Endothelial cell (in vitro differentiated cells): ENCODE data around the gene GABRG3. TPM values are rescaled to one million over a fixed set of nuclear protein-coding genes. Genes with fewer than 3 reads are reported as not detected.

Experiments used
- DNase-seq: peaks from one replicate; pipeline ENCODE4 v3.0.0; 2021; ENCODE audit warnings: low spot score
- H3K27ac Mint-ChIP-seq: one replicate; pipeline ENCODE4 v1.8.0; 2021; ENCODE audit warnings: mixed read lengths, inconsistent platforms; ENCODE audit not compliant: unreplicated experiment
- H3K27me3 Mint-ChIP-seq: one replicate; pipeline ENCODE4 v1.8.0; 2021; ENCODE audit warnings: mild to moderate bottlenecking, moderate library complexity, mixed read lengths, inconsistent platforms; ENCODE audit not compliant: unreplicated experiment
- H3K36me3 Mint-ChIP-seq: one replicate; pipeline ENCODE4 v1.8.0; 2021; ENCODE audit warnings: mild to moderate bottlenecking, low read depth, mixed read lengths, inconsistent platforms; ENCODE audit not compliant: unreplicated experiment
- H3K4me1 Mint-ChIP-seq: one replicate; pipeline ENCODE4 v1.8.0; 2021; ENCODE audit warnings: mild to moderate bottlenecking, mixed read lengths, inconsistent platforms; ENCODE audit not compliant: unreplicated experiment
- H3K4me3 Mint-ChIP-seq: one replicate; pipeline ENCODE4 v1.8.0; 2021; ENCODE audit warnings: mild to moderate bottlenecking, mixed read lengths, inconsistent platforms; ENCODE audit not compliant: unreplicated experiment
- H3K9me3 Mint-ChIP-seq: one replicate; pipeline ENCODE4 v1.8.0; 2021; ENCODE audit warnings: mixed read lengths, inconsistent platforms; ENCODE audit not compliant: unreplicated experiment
- CTCF ChIP-seq: fragments of 200-600 bp; sonication (generic); IDR thresholded peaks from one replicate; pipeline ENCODE4 v1.5.0; 2021; ENCODE audit warnings: antibody characterized with exemption; ENCODE audit not compliant: unreplicated experiment
- total RNA-seq: library from RNA; stranded (reverse); fragmentation: NEBNext Ultra II Directional; extraction: Animal tissue kit (Norgen Biotek cat#: 25700); gene quantifications from one replicate; pipeline ENCODE4 v1.2.1, GENCODE V29; 2021; ENCODE audit not compliant: unreplicated experiment

Gene GABRG3
- total RNA-seq, 1 donor from 2014 or later: 0.21 TPM

GRCh38 chr15:27036210-27036609 is 65.2 kb downstream of the GABRG3 start:
- peaks cover 18% of the 10 kb centered on the region for H3K4me1 Mint-ChIP-seq
- H3K27me3 Mint-ChIP-seq: peaks cover 2% of the 10 kb centered on the region
- no peak overlapping the region for H3K27ac Mint-ChIP-seq
- no peaks in the 10 kb centered on the region for H3K9me3 Mint-ChIP-seq
- no peaks in the 10 kb centered on the region for H3K36me3 Mint-ChIP-seq
- DNase-seq: no peak
- TF ChIP-seq CTCF: no peak
- no peak overlapping the region for H3K4me3 Mint-ChIP-seq

- DNase-seq: no peak
- no peak overlapping the region for H3K4me3 Mint-ChIP-seq
- TF ChIP-seq CTCF: no peak
- H3K36me3 Mint-ChIP-seq: no peaks in the 10 kb centered on the region
- no peaks in the 10 kb centered on the region for H3K9me3 Mint-ChIP-seq
- H3K27me3 Mint-ChIP-seq: peaks cover 3% of the 10 kb centered on the region
- no peak overlapping the region for H3K27ac Mint-ChIP-seq
- peaks cover 18% of the 10 kb centered on the region for H3K4me1 Mint-ChIP-seq
Measured at GRCh38 chr15:27037501-27037900, 66.5 kb downstream of the GABRG3 start.

- Mint-ChIP-seq H3K27ac (no peak overlapping the region), H3K9me3 (no peaks in the 10 kb centered on the region), H3K4me1 (peaks cover 18% of the 10 kb centered on the region), H3K36me3 (no peaks in the 10 kb centered on the region), H3K27me3 (peaks cover 10% of the 10 kb centered on the region), H3K4me3 (no peak overlapping the region)
- DNase-seq: no peak
- no peak for TF ChIP-seq CTCF
Measured at GRCh38 chr15:27039152-27039551, 68.2 kb downstream of the GABRG3 start.

- Mint-ChIP-seq H3K4me1 (peaks cover 18% of the 10 kb centered on the region), H3K27me3 (peaks cover 10% of the 10 kb centered on the region), H3K4me3 (no peak overlapping the region)
Measured at GRCh38 chr15:27042230-27042629, 71.2 kb downstream of the GABRG3 start.

GRCh38 chr15:27042646-27043045 is 71.7 kb downstream of the GABRG3 start:
- Mint-ChIP-seq H3K27me3 (peaks cover 10% of the 10 kb centered on the region), H3K4me1 (peaks cover 18% of the 10 kb centered on the region)

More at GRCh38 chr15:27042230-27042629, 71.2 kb downstream of the GABRG3 start:
- H3K27ac Mint-ChIP-seq: no peak overlapping the region
- no peaks in the 10 kb centered on the region for H3K9me3 Mint-ChIP-seq
- TF ChIP-seq CTCF: no peak
- DNase-seq: no peak
- H3K36me3 Mint-ChIP-seq: no peaks in the 10 kb centered on the region

More at GRCh38 chr15:27042646-27043045, 71.7 kb downstream of the GABRG3 start:
- Mint-ChIP-seq H3K9me3 (no peaks in the 10 kb centered on the region), H3K36me3 (no peaks in the 10 kb centered on the region), H3K4me3 (no peak overlapping the region), H3K27ac (no peak overlapping the region)
- TF ChIP-seq CTCF: no peak
- no peak for DNase-seq
